Measurements from ENCODE around the gene YKT6. TPM values are rescaled to one million over a fixed set of nuclear protein-coding genes. Genes with fewer than 3 reads are reported as not detected.

Gene YKT6
- total and polyA plus RNA-seq, 7 donors = 47.7 to 153 (median 68.7) TPM

DNA sequence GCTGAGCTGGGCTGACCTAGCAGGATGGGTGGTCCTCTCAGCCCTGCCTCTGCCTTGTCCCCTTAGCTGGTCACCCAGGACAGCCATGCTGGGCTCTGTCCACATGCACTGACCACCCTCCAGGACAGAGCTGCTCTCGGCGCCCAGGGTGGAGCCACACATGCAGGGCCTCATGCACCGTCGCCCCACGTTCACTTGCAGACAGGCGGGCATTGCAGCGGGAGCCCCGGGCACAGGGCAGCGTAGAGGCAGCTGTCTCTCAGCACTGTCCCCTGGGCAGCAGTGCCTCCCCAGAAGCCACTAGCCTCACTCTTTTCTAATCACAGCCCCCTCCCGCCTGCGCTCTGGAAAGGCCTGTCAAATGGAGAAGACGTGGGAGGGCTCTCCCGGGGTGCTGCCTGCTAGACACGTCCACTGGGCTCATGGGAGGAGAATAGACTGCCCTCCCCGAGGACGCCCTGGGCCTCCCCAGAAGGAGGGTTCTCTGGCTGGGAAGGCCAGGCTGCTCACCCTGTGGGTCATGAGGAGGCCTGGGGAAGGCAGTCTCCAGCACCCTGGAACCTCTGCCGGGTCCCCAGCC, 37.4 kb downstream of the YKT6 start:
- H3K4me1 ChIP-seq = peaks cover 7% of the 10 kb centered on the region
- peaks cover 0 to 38% of the 10 kb centered on the region in 2 donors for H3K36me3 ChIP-seq (ENCODE audit: insufficient read depth in 1 of 2, low read depth in 1 of 2)
- TF ChIP-seq, protein P1, sequence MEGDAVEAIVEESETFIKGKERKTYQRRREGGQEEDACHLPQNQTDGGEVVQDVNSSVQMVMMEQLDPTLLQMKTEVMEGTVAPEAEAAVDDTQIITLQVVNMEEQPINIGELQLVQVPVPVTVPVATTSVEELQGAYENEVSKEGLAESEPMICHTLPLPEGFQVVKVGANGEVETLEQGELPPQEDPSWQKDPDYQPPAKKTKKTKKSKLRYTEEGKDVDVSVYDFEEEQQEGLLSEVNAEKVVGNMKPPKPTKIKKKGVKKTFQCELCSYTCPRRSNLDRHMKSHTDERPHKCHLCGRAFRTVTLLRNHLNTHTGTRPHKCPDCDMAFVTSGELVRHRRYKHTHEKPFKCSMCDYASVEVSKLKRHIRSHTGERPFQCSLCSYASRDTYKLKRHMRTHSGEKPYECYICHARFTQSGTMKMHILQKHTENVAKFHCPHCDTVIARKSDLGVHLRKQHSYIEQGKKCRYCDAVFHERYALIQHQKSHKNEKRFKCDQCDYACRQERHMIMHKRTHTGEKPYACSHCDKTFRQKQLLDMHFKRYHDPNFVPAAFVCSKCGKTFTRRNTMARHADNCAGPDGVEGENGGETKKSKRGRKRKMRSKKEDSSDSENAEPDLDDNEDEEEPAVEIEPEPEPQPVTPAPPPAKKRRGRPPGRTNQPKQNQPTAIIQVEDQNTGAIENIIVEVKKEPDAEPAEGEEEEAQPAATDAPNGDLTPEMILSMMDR (IDR thresholded peaks at IDR 0.05) = no peak
- no peaks in the 10 kb centered on the region for H3K27me3 ChIP-seq (ENCODE audit: insufficient read depth in 3 of 3, low read length in 2 of 3)
- no peaks in the 10 kb centered on the region for H3K9me3 ChIP-seq
- intact Hi-C loops (cut with DNase I) = no loop called here
- DNase-seq (no peak), ATAC-seq (no peak)
- H3K4me3 ChIP-seq = no peak overlapping the region
- WGBS, 3 donors = 81 to 87% (median 83%) methylated on average over 17 of the region's 17 CpGs
- no peak overlapping the region for H3K27ac ChIP-seq

DNA sequence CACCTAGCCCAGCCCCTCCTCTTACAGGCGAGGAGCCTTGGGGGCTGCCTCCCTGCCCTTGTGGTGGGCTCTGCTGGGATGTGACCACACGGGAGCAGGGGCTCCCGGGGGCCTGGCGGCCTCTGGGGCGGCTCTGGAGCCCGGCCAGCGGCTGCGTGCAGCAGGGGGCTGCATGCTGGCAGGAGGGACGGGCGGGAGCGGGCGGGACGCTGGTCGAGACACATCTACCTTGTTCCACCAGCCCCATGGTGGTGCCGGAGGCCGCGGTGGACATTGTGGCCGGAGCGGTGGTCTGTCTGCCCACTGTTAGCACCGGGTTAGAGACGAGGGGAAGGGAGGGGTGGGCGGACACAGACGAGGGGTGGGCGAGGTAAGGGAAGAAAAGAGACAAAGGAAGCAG, 38.6 kb downstream of the YKT6 start:
- no peak overlapping the region for H3K4me3 ChIP-seq
- TF ChIP-seq, protein P1 (IDR thresholded peaks at IDR 0.05) = no peak
- DNase-seq (no peak), ATAC-seq (no peak)
- H3K36me3 ChIP-seq (ENCODE audit: insufficient read depth in 1 of 2, low read depth in 1 of 2) = peaks cover 0 to 32% of the 10 kb centered on the region in 2 donors
- intact Hi-C loops (cut with DNase I) = no loop called here
- H3K4me1 ChIP-seq = peaks cover 7% of the 10 kb centered on the region
- H3K27ac ChIP-seq = no peak overlapping the region
- WGBS, 3 donors = 78 to 82% (median 80%) methylated on average over 23 to 24 of the region's 24 CpGs
- no peaks in the 10 kb centered on the region for H3K27me3 ChIP-seq (ENCODE audit: insufficient read depth in 3 of 3, low read length in 2 of 3)
- no peaks in the 10 kb centered on the region for H3K9me3 ChIP-seq

DNA sequence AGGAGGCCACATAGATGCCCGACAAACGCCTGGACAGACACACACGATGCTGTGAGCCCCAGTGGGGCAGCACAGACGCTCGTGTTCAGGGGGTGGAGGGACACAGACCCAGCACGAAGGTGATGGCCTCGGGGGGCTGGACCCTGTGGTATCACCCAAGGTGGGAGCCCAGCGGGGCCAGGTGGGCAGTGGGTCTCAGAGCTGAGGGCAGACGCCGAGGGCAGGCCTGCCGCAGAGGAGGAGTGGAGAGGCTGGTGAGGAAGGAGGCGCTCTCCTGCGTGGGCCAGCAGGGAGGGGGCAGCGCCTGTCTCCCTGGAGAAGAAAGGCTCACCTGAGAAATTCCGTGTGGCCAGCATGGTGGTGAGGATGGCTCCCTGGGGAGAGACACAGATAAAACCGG, 39.6 kb downstream of the YKT6 start:
- no peaks in the 10 kb centered on the region for H3K9me3 ChIP-seq
- WGBS, 3 donors = 79 to 90% (median 81%) methylated on average over 16 of the region's 16 CpGs
- TF ChIP-seq, protein P1 (IDR thresholded peaks at IDR 0.05) = no peak
- no peak overlapping the region for H3K27ac ChIP-seq
- H3K36me3 ChIP-seq (ENCODE audit: insufficient read depth in 1 of 2, low read depth in 1 of 2) = peaks cover 0 to 32% of the 10 kb centered on the region in 2 donors
- ATAC-seq (no peak), DNase-seq (no peak)
- H3K27me3 ChIP-seq (ENCODE audit: insufficient read depth in 3 of 3, low read length in 2 of 3) = no peaks in the 10 kb centered on the region
- intact Hi-C loops (cut with DNase I) = loop anchor here (2.0 to 5.0 kb wide), 5 partner anchors 46 to 327 kb away; partner anchors contain the start of gene CAMK2B (in 1 of the 2)
- no peak overlapping the region for H3K4me3 ChIP-seq
- peaks cover 7% of the 10 kb centered on the region for H3K4me1 ChIP-seq

DNA sequence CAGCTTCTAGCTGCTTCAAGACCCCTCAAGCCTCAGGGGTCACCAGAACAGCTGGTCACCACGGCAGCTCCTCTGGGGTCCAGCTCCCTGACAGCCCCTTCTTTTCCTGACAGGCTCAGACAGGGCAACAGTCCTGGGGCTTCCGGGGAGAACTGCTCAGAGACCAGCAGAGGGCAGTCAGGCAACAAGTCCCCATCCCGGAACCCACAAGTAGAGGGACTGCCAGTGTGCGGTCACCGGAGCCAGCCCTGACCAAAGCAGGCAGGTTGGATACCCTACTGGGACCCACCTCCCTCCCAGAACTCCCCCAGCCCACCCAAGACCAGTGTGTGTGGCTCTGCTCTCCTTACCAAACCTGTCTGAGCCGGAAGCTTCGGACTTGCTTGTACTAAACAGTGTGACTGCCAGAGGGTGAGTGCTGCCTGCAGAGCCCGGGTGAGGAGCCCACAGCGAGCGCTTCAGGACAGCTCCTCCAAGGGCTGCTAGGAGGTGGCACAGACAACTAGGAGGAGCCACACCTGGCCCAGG, 40.3 kb downstream of the YKT6 start:
- intact Hi-C loops (cut with DNase I) = loop anchor here (1.0 to 5.0 kb wide), 6 partner anchors 46 to 326 kb away; partner anchors contain the start of gene CAMK2B (in 1 of the 2)
- no peak overlapping the region for H3K27ac ChIP-seq
- no peaks in the 10 kb centered on the region for H3K9me3 ChIP-seq
- peaks cover 7% of the 10 kb centered on the region for H3K4me1 ChIP-seq
- H3K4me3 ChIP-seq = no peak overlapping the region
- DNase-seq (peak; percentile 74 to 87), ATAC-seq (peak; percentile 89 to 96 (median 92))
- TF ChIP-seq, protein P1 (IDR thresholded peaks at IDR 0.05) = peak; percentile 67
- H3K36me3 ChIP-seq (ENCODE audit: insufficient read depth in 1 of 2, low read depth in 1 of 2) = peaks cover 0 to 39% of the 10 kb centered on the region in 2 donors
- H3K27me3 ChIP-seq (ENCODE audit: insufficient read depth in 3 of 3, low read length in 2 of 3) = no peaks in the 10 kb centered on the region
- 19 to 29% (median 27%) methylated on average over 10 of the region's 10 CpGs for WGBS, 3 donors

Measured in psoas muscle (tissue), 8 donors.